Upper lobe of left lung (tissue), 6 donors: Measurements from ENCODE around the gene OCEL1. TPM values are rescaled to one million over a fixed set of nuclear protein-coding genes. Genes with fewer than 3 reads are reported as not detected.
A peak's percentile ranks its signal among the peaks of the same experiment; 100 is the strongest.

Experiments
- ATAC-seq, 2 donors: fragments of 200-7000 bp; cut with Tn5 transposase; one replicate each; pipeline ENCODE4 v1.9.1; 2022; ENCODE audit warnings: mild to moderate bottlenecking in 2 of 2, moderate library complexity in 2 of 2; ENCODE audit not compliant: low FRiP score in 2 of 2
- DNase-seq, 2 donors: peaks; one replicate each; pipeline ENCODE4 v3.0.0-alpha.2; 2019 to 2020
- H3K27ac ChIP-seq, 4 donors: fragments of 200-600 bp; sonication (generic); one replicate each; pipeline ENCODE4 v1.5.1; 2016 to 2019
- H3K27me3 ChIP-seq, 4 donors: fragments of 200-600 bp; sonication (generic); one replicate each; pipeline ENCODE4 v1.5.1; 2017 to 2019
- H3K36me3 ChIP-seq, 4 donors: fragments of 200-600 bp; sonication (generic); one replicate each; pipeline ENCODE4 v1.5.1; 2016 to 2019
- H3K4me1 ChIP-seq, 4 donors: fragments of 200-600 bp; sonication (generic); one replicate each; pipeline ENCODE4 v1.5.1; 2018 to 2019
- H3K4me3 ChIP-seq, 4 donors: fragments of 200-600 bp; sonication (generic); one replicate each; pipeline ENCODE4 v1.5.1; 2017 to 2019; ENCODE audit warnings: mild to moderate bottlenecking in 2 of 4, moderate library complexity in 1 of 4
- H3K9me3 ChIP-seq, 4 donors: fragments of 200-600 bp; sonication (generic); one replicate each; pipeline ENCODE4 v1.5.1; 2018 to 2019
- CTCF ChIP-seq, 6 experiments: fragments of 450-650 bp in 4 of 6; fragments of 200-600 bp in 2 of 6; sonication (generic) in 2 of 6; IDR thresholded peaks; one replicate each; pipeline ENCODE4 v1.5.1; 2016 to 2019; ENCODE audit warnings: antibody characterized with exemption in 6 of 6
- EP300 ChIP-seq, 4 donors: sonication (generic); formaldehyde crosslinking; IDR thresholded peaks; one replicate each; pipeline ENCODE4 v1.5.1; 2017; ENCODE audit warnings: antibody characterized with exemption in 4 of 4, control low read depth in 2 of 4
- POLR2A ChIP-seq, 4 donors: fragments of 450-650 bp; IDR thresholded peaks; one replicate each; pipeline ENCODE4 v1.5.1; 2016 to 2017; ENCODE audit warnings: antibody characterized with exemption in 4 of 4, mild to moderate bottlenecking in 2 of 4
- POLR2AphosphoS5 ChIP-seq, 2 donors: sonication (generic); formaldehyde crosslinking; IDR thresholded peaks; one replicate each; pipeline ENCODE4 v1.5.1; 2017; ENCODE audit warnings: antibody characterized with exemption in 2 of 2
- WGBS, 2 donors: methylation state at CpG; one replicate each; pipeline ENCODE4 v1.1.5; 2017 to 2018; 5-methylcytosine and 5-hydroxymethylcytosine counted together
- total RNA-seq, 6 donors: library from RNA; depleted of rRNA in 4 of 6; stranded (reverse); fragments of >200 nt in 4 of 6; gene quantifications; one replicate each; pipeline versions ENCODE4 v1.1.0 to v1.2.1, GENCODE V29; 2016 to 2021
- donor health status: DM: no; HTN: no; CAD: no; lungs with moderate emphysema.
- donor health status: DM: no; HTN: yes; CAD: no; lungs with severe emphysema.

OCEL1 gene
- total RNA-seq, 6 donors from 2014 or later, result 12.3 to 37.7 (median 25.8) TPM

DNA sequence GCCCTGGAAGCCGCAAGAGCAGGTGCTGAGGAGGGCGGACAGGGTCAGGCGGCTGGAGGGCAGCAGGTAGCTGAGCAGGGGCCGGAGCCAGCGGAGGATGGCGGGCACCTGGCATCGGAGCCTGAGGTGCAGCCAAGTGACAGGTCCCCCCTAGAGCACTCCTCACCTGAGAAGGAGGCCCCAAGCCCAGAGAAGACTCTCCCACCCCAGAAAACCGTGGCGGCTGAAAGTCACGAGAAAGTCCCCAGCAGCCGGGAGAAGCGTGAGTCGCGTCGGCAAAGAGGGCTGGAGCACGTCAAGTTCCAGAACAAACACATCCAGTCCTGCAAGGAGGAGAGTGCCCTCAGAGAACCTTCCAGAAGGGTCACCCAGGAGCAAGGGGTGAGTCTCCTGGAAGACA is 31.4 kb upstream of the OCEL1 start:
- H3K27me3 ChIP-seq, result no peaks in the 10 kb centered on the region
- H3K4me3 ChIP-seq, result no peak overlapping the region
- H3K4me1 ChIP-seq, result no peaks in the 10 kb centered on the region
- no peak for TF ChIP-seq POLR2AphosphoS5 (IDR thresholded peaks at IDR 0.05)
- DNase-seq (no peak), ATAC-seq (no peak)
- 94 to 99% methylated on average over 16 of the region's 16 CpGs for WGBS, 2 donors
- H3K27ac ChIP-seq, result no peak overlapping the region
- H3K9me3 ChIP-seq, result no peaks in the 10 kb centered on the region
- peaks cover 33 to 89% (median 79%) of the 10 kb centered on the region in 4 donors for H3K36me3 ChIP-seq

DNA sequence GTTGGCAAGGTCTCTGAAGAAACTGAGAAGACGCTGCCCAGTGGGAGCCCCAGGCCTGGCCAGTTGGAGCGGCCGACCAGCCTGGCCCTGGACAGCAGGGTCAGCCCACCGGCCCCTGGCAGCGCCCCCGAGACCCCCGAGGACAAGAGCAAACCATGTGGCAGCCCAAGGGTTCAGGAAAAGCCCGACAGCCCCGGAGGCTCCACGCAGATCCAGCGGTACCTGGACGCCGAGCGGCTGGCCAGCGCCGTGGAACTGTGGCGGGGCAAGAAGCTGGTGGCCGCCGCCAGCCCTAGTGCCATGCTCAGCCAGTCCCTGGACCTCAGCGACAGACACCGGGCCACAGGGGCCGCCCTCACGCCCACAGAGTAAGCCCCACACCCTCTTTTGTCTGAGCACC is 30.9 kb upstream of the OCEL1 start:
- no peak overlapping the region for H3K4me3 ChIP-seq
- peaks cover 31 to 89% (median 79%) of the 10 kb centered on the region in 4 donors for H3K36me3 ChIP-seq
- DNase-seq, result peak in 1 of 2 donors; percentile 80
- no peaks in the 10 kb centered on the region for H3K27me3 ChIP-seq
- H3K27ac ChIP-seq, result no peak overlapping the region
- ATAC-seq, result no peak
- TF ChIP-seq POLR2A (IDR thresholded peaks at IDR 0.05), result no peak
- no peak for TF ChIP-seq EP300 (IDR thresholded peaks at IDR 0.05)
- TF ChIP-seq POLR2AphosphoS5 (IDR thresholded peaks at IDR 0.05), result no peak
- TF ChIP-seq CTCF (IDR thresholded peaks at IDR 0.05), result no peak
- no peaks in the 10 kb centered on the region for H3K9me3 ChIP-seq
- WGBS, 2 donors, result 97 to 100% methylated on average over 2 to 18 of the region's 23 CpGs
- H3K4me1 ChIP-seq, result no peaks in the 10 kb centered on the region

GRCh38 chr19:17196610-17197009 is 29.4 kb upstream of the OCEL1 start:
- peaks cover 34 to 89% (median 79%) of the 10 kb centered on the region in 4 donors for H3K36me3 ChIP-seq
- H3K4me1 ChIP-seq, result no peaks in the 10 kb centered on the region
- no peak for TF ChIP-seq CTCF (IDR thresholded peaks at IDR 0.05)
- no peak for TF ChIP-seq POLR2AphosphoS5 (IDR thresholded peaks at IDR 0.05)
- TF ChIP-seq EP300 (IDR thresholded peaks at IDR 0.05), result no peak
- TF ChIP-seq POLR2A (IDR thresholded peaks at IDR 0.05), result no peak
- no peak overlapping the region for H3K4me3 ChIP-seq
- 95 to 96% methylated on average over 7 of the region's 7 CpGs for WGBS, 2 donors
- no peaks in the 10 kb centered on the region for H3K27me3 ChIP-seq
- H3K27ac ChIP-seq, result no peak overlapping the region
- ATAC-seq, result no peak
- DNase-seq, result no peak
- H3K9me3 ChIP-seq, result no peaks in the 10 kb centered on the region

GRCh38 chr19:17197666-17198065 is 28.4 kb upstream of the OCEL1 start:
- 91 to 94% methylated on average over 16 of the region's 16 CpGs for WGBS, 2 donors
- no peak for DNase-seq
- Histone ChIP-seq H3K27me3 (no peaks in the 10 kb centered on the region), H3K36me3 (peaks cover 37 to 89% (median 79%) of the 10 kb centered on the region in 4 donors), H3K27ac (no peak overlapping the region), H3K4me1 (no peaks in the 10 kb centered on the region), H3K9me3 (no peaks in the 10 kb centered on the region), H3K4me3 (no peak overlapping the region)
- no peak for TF ChIP-seq POLR2A (IDR thresholded peaks at IDR 0.05)
- TF ChIP-seq POLR2AphosphoS5 (IDR thresholded peaks at IDR 0.05), result no peak
- no peak for TF ChIP-seq CTCF (IDR thresholded peaks at IDR 0.05)
- no peak for TF ChIP-seq EP300 (IDR thresholded peaks at IDR 0.05)
- ATAC-seq, result no peak

GRCh38 chr19:17200408-17201079 is 25.5 kb upstream of the OCEL1 start:
- H3K4me1 ChIP-seq, result no peaks in the 10 kb centered on the region
- no peak overlapping the region for H3K27ac ChIP-seq
- 77 to 88% methylated on average over 13 to 16 of the region's 16 CpGs for WGBS, 2 donors
- H3K27me3 ChIP-seq, result no peaks in the 10 kb centered on the region
- DNase-seq (no peak), ATAC-seq (no peak)
- H3K36me3 ChIP-seq, result peaks cover 24 to 82% (median 69%) of the 10 kb centered on the region in 4 donors
- TF ChIP-seq CTCF (IDR thresholded peaks at IDR 0.05) (no peak), POLR2AphosphoS5 (IDR thresholded peaks at IDR 0.05) (no peak), EP300 (IDR thresholded peaks at IDR 0.05) (no peak), POLR2A (IDR thresholded peaks at IDR 0.05) (no peak)
- H3K4me3 ChIP-seq, result no peak overlapping the region
- H3K9me3 ChIP-seq, result no peaks in the 10 kb centered on the region
